Measurements from ENCODE around the gene ARNT2. TPM values are rescaled to one million over a fixed set of nuclear protein-coding genes. Genes with fewer than 3 reads are reported as not detected.

ARNT2 gene
- total RNA-seq, 1 donor from 2014 or later = 21.6 TPM

- TF ChIP-seq CTCF (IDR thresholded peaks at IDR 0.05; ENCODE audit: insufficient read depth, low read length, poor library complexity, severe bottlenecking) = no peak
- no peaks in the 10 kb centered on the region for H3K36me3 ChIP-seq (ENCODE audit: control insufficient read depth, insufficient read depth, low read length)
- H3K4me3 ChIP-seq (ENCODE audit: low read depth, low read length) = no peak overlapping the region
- DNase-seq (ENCODE audit: low read depth) = no peak
- H3K27me3 ChIP-seq (ENCODE audit: control insufficient read depth, insufficient read depth, low read length) = no peaks in the 10 kb centered on the region
These were observed 48.0 kb downstream of the ARNT2 start for GRCh38 chr15:80452166-80452565.

- DNase-seq (ENCODE audit: low read depth) = no peak
- Histone ChIP-seq H3K36me3 (ENCODE audit: control insufficient read depth, insufficient read depth, low read length) (no peaks in the 10 kb centered on the region), H3K4me3 (ENCODE audit: low read depth, low read length) (no peak overlapping the region), H3K27me3 (ENCODE audit: control insufficient read depth, insufficient read depth, low read length) (no peaks in the 10 kb centered on the region)
- no peak for TF ChIP-seq CTCF (IDR thresholded peaks at IDR 0.05; ENCODE audit: insufficient read depth, low read length, poor library complexity, severe bottlenecking)
These were observed 51.0 kb downstream of the ARNT2 start for GRCh38 chr15:80455051-80455648.

GRCh38 chr15:80455668-80456442 is 51.7 kb downstream of the ARNT2 start:
- no peak overlapping the region for H3K4me3 ChIP-seq (ENCODE audit: low read depth, low read length)
- no peaks in the 10 kb centered on the region for H3K27me3 ChIP-seq (ENCODE audit: control insufficient read depth, insufficient read depth, low read length)
- peak; percentile 93 for TF ChIP-seq CTCF (IDR thresholded peaks at IDR 0.05; ENCODE audit: insufficient read depth, low read length, poor library complexity, severe bottlenecking)
- DNase-seq (ENCODE audit: low read depth) = peak; percentile 67
- no peaks in the 10 kb centered on the region for H3K36me3 ChIP-seq (ENCODE audit: control insufficient read depth, insufficient read depth, low read length)

GRCh38 chr15:80456517-80457492 is 52.6 kb downstream of the ARNT2 start:
- Histone ChIP-seq H3K36me3 (ENCODE audit: control insufficient read depth, insufficient read depth, low read length) (no peaks in the 10 kb centered on the region), H3K27me3 (ENCODE audit: control insufficient read depth, insufficient read depth, low read length) (no peaks in the 10 kb centered on the region), H3K4me3 (ENCODE audit: low read depth, low read length) (no peak overlapping the region)
- no peak for DNase-seq (ENCODE audit: low read depth)
- TF ChIP-seq CTCF (IDR thresholded peaks at IDR 0.05; ENCODE audit: insufficient read depth, low read length, poor library complexity, severe bottlenecking) = no peak

GRCh38 chr15:80457896-80458295 is 53.7 kb downstream of the ARNT2 start:
- DNase-seq (ENCODE audit: low read depth) = no peak
- no peak for TF ChIP-seq CTCF (IDR thresholded peaks at IDR 0.05; ENCODE audit: insufficient read depth, low read length, poor library complexity, severe bottlenecking)
- Histone ChIP-seq H3K27me3 (ENCODE audit: control insufficient read depth, insufficient read depth, low read length) (no peaks in the 10 kb centered on the region), H3K36me3 (ENCODE audit: control insufficient read depth, insufficient read depth, low read length) (no peaks in the 10 kb centered on the region), H3K4me3 (ENCODE audit: low read depth, low read length) (no peak overlapping the region)
